ENCODE results near the gene GRIK3.

The GRIK3 gene

GRCh38 chr1:36831186-36831810 lies 203.0 kb downstream of the GRIK3 start:
- no peaks in the 10 kb centered on the region for H3K36me3 Mint-ChIP-seq
- no peak overlapping the region for H3K4me3 Mint-ChIP-seq
- H3K27ac Mint-ChIP-seq = no peak overlapping the region
- peaks cover 7% of the 10 kb centered on the region for H3K27me3 Mint-ChIP-seq
- H3K4me1 Mint-ChIP-seq = no peaks in the 10 kb centered on the region
- H3K9me3 Mint-ChIP-seq = no peaks in the 10 kb centered on the region
- no peak for DNase-seq (ENCODE audit: low spot score in 2 of 2)
- ATAC-seq (ENCODE audit: low read depth) = no peak

- H3K27me3 Mint-ChIP-seq = peaks cover 6% of the 10 kb centered on the region
- H3K9me3 Mint-ChIP-seq = no peaks in the 10 kb centered on the region
- ATAC-seq (ENCODE audit: low read depth) (no peak), DNase-seq (ENCODE audit: low spot score in 2 of 2) (no peak)
- no peaks in the 10 kb centered on the region for H3K4me1 Mint-ChIP-seq
- no peak overlapping the region for H3K4me3 Mint-ChIP-seq
- H3K27ac Mint-ChIP-seq = no peak overlapping the region
- H3K36me3 Mint-ChIP-seq = no peaks in the 10 kb centered on the region
These were observed 204.4 kb downstream of the GRIK3 start for GRCh38 chr1:36829961-36830360.

GRCh38 chr1:36829066-36829465 lies 205.2 kb downstream of the GRIK3 start:
- H3K4me3 Mint-ChIP-seq = no peak overlapping the region
- DNase-seq (ENCODE audit: low spot score in 2 of 2) (no peak), ATAC-seq (ENCODE audit: low read depth) (no peak)
- H3K27ac Mint-ChIP-seq = no peak overlapping the region
- H3K36me3 Mint-ChIP-seq = no peaks in the 10 kb centered on the region
- H3K4me1 Mint-ChIP-seq = no peaks in the 10 kb centered on the region
- H3K9me3 Mint-ChIP-seq = no peaks in the 10 kb centered on the region
- peaks cover 6% of the 10 kb centered on the region for H3K27me3 Mint-ChIP-seq

GRCh38 chr1:36825226-36825625 lies 209.1 kb downstream of the GRIK3 start:
- H3K4me1 Mint-ChIP-seq = no peaks in the 10 kb centered on the region
- peaks cover 12% of the 10 kb centered on the region for H3K27me3 Mint-ChIP-seq

GRCh38 chr1:36824390-36824861 lies 209.9 kb downstream of the GRIK3 start:
- ATAC-seq (ENCODE audit: low read depth) (no peak), DNase-seq (ENCODE audit: low spot score in 2 of 2) (no peak)
- Mint-ChIP-seq H3K4me1 (no peaks in the 10 kb centered on the region), H3K27ac (no peak overlapping the region), H3K4me3 (no peak overlapping the region), H3K9me3 (no peaks in the 10 kb centered on the region), H3K36me3 (no peaks in the 10 kb centered on the region), H3K27me3 (peaks cover 12% of the 10 kb centered on the region)

More at GRCh38 chr1:36825226-36825625, 209.1 kb downstream of the GRIK3 start:
- no peaks in the 10 kb centered on the region for H3K36me3 Mint-ChIP-seq
- H3K4me3 Mint-ChIP-seq = no peak overlapping the region
- no peaks in the 10 kb centered on the region for H3K9me3 Mint-ChIP-seq
- H3K27ac Mint-ChIP-seq = no peak overlapping the region
- DNase-seq (ENCODE audit: low spot score in 2 of 2) = no peak
- no peak for ATAC-seq (ENCODE audit: low read depth)

- Mint-ChIP-seq H3K27ac (no peak overlapping the region), H3K4me3 (no peak overlapping the region), H3K4me1 (no peaks in the 10 kb centered on the region), H3K27me3 (peaks cover 16% of the 10 kb centered on the region), H3K9me3 (no peaks in the 10 kb centered on the region), H3K36me3 (no peaks in the 10 kb centered on the region)
- DNase-seq (ENCODE audit: low spot score in 2 of 2) = no peak
- no peak for ATAC-seq (ENCODE audit: low read depth)
These were observed 211.7 kb downstream of the GRIK3 start for GRCh38 chr1:36822648-36823047.

- ATAC-seq (ENCODE audit: low read depth) (no peak), DNase-seq (ENCODE audit: low spot score in 2 of 2) (no peak)
- Mint-ChIP-seq H3K27me3 (peaks cover 16% of the 10 kb centered on the region), H3K4me1 (no peaks in the 10 kb centered on the region), H3K27ac (no peak overlapping the region), H3K36me3 (no peaks in the 10 kb centered on the region), H3K9me3 (no peaks in the 10 kb centered on the region), H3K4me3 (no peak overlapping the region)
These were observed 212.9 kb downstream of the GRIK3 start for GRCh38 chr1:36821386-36821785.

- Mint-ChIP-seq H3K4me3 (no peak overlapping the region), H3K4me1 (no peaks in the 10 kb centered on the region), H3K36me3 (no peaks in the 10 kb centered on the region), H3K9me3 (no peaks in the 10 kb centered on the region), H3K27ac (no peak overlapping the region), H3K27me3 (peaks cover 11% of the 10 kb centered on the region)
- DNase-seq (ENCODE audit: low spot score in 2 of 2) = no peak
- ATAC-seq (ENCODE audit: low read depth) = no peak
These were observed 215.5 kb downstream of the GRIK3 start for GRCh38 chr1:36818771-36819170.

- DNase-seq (ENCODE audit: low spot score in 2 of 2) = no peak
- Mint-ChIP-seq H3K36me3 (no peaks in the 10 kb centered on the region), H3K4me1 (no peaks in the 10 kb centered on the region), H3K27me3 (peaks cover 7% of the 10 kb centered on the region), H3K4me3 (no peak overlapping the region), H3K27ac (no peak overlapping the region), H3K9me3 (no peaks in the 10 kb centered on the region)
- no peak for ATAC-seq (ENCODE audit: low read depth)
These were observed 218.0 kb downstream of the GRIK3 start for GRCh38 chr1:36816348-36816747.

- H3K27ac Mint-ChIP-seq = no peak overlapping the region
- no peaks in the 10 kb centered on the region for H3K36me3 Mint-ChIP-seq
- H3K4me3 Mint-ChIP-seq = no peak overlapping the region
- ATAC-seq (ENCODE audit: low read depth) (no peak), DNase-seq (ENCODE audit: low spot score in 2 of 2) (no peak)
- H3K9me3 Mint-ChIP-seq = no peaks in the 10 kb centered on the region
- H3K4me1 Mint-ChIP-seq = no peaks in the 10 kb centered on the region
- peaks cover 7% of the 10 kb centered on the region for H3K27me3 Mint-ChIP-seq
These were observed 219.5 kb downstream of the GRIK3 start for GRCh38 chr1:36814774-36815173.

- Mint-ChIP-seq H3K27me3 (peaks cover 7% of the 10 kb centered on the region), H3K4me1 (no peaks in the 10 kb centered on the region), H3K36me3 (no peaks in the 10 kb centered on the region), H3K27ac (no peak overlapping the region), H3K9me3 (no peaks in the 10 kb centered on the region), H3K4me3 (no peak overlapping the region)
- ATAC-seq (ENCODE audit: low read depth) (no peak), DNase-seq (ENCODE audit: low spot score in 2 of 2) (no peak)
These were observed 220.2 kb downstream of the GRIK3 start for GRCh38 chr1:36814083-36814482.

- no peak for DNase-seq (ENCODE audit: low spot score in 2 of 2)
- no peaks in the 10 kb centered on the region for H3K4me1 Mint-ChIP-seq
- ATAC-seq (ENCODE audit: low read depth) = no peak
- no peak overlapping the region for H3K4me3 Mint-ChIP-seq
- H3K9me3 Mint-ChIP-seq = peaks cover 4% of the 10 kb centered on the region
- no peak overlapping the region for H3K27ac Mint-ChIP-seq
- H3K27me3 Mint-ChIP-seq = peaks cover 10% of the 10 kb centered on the region
- H3K36me3 Mint-ChIP-seq = peaks cover 2% of the 10 kb centered on the region
These were observed 227.1 kb downstream of the GRIK3 start for GRCh38 chr1:36807262-36807661.

GRCh38 chr1:36805979-36806640 lies 228.2 kb downstream of the GRIK3 start:
- H3K27me3 Mint-ChIP-seq = peaks cover 10% of the 10 kb centered on the region
- peaks cover 4% of the 10 kb centered on the region for H3K9me3 Mint-ChIP-seq
- peaks cover 2% of the 10 kb centered on the region for H3K36me3 Mint-ChIP-seq
- H3K4me1 Mint-ChIP-seq = no peaks in the 10 kb centered on the region
- H3K4me3 Mint-ChIP-seq = no peak overlapping the region
- ATAC-seq (ENCODE audit: low read depth) (no peak), DNase-seq (ENCODE audit: low spot score in 2 of 2) (no peak)
- H3K27ac Mint-ChIP-seq = no peak overlapping the region

- Mint-ChIP-seq H3K36me3 (peaks cover 2% of the 10 kb centered on the region), H3K4me1 (no peaks in the 10 kb centered on the region), H3K9me3 (peaks cover 4% of the 10 kb centered on the region), H3K27me3 (peaks cover 10% of the 10 kb centered on the region), H3K27ac (no peak overlapping the region), H3K4me3 (no peak overlapping the region)
- ATAC-seq (ENCODE audit: low read depth) (no peak), DNase-seq (ENCODE audit: low spot score in 2 of 2) (no peak)
These were observed 229.5 kb downstream of the GRIK3 start for GRCh38 chr1:36804669-36805314.
